ENCODE data around the gene SEMA3B. TPM values are rescaled to one million over a fixed set of nuclear protein-coding genes. Genes with fewer than 3 reads are reported as not detected.
A peak's percentile ranks its signal among the peaks of the same experiment; 100 is the strongest.

The SEMA3B gene
- total and polyA plus RNA-seq, 12 donors: 14.9 to 46.7 (median 21.9) TPM

- no peak overlapping the region for H3K4me3 ChIP-seq
- H3K9me3 ChIP-seq: no peaks in the 10 kb centered on the region
- DNase-seq (no peak), ATAC-seq (peak in 5 of 8 donors; percentile 3 to 25 (median 17))
- 96 to 99% methylated on average over 4 of the region's 4 CpGs for WGBS, 2 donors
- H3K4me1 ChIP-seq: peaks cover 8 to 44% (median 31%) of the 10 kb centered on the region in 9 donors
- no peak for TF ChIP-seq CTCF (IDR thresholded peaks at IDR 0.05)
- intact Hi-C loops (cut with DNase I): no loop called here
- H3K36me3 ChIP-seq: peaks cover 0 to 54% (median 33%) of the 10 kb centered on the region in 9 donors
- H3K27ac ChIP-seq: peak overlapping the region in 2 of 10 donors; percentile 4 to 44
- no peaks in the 10 kb centered on the region for H3K27me3 ChIP-seq
Observed at GRCh38 chr3:50314816-50315215, 45.9 kb downstream of the SEMA3B start.

- Histone ChIP-seq H3K36me3 (peaks cover 0 to 58% (median 33%) of the 10 kb centered on the region in 9 donors), H3K4me1 (peaks cover 13 to 53% (median 43%) of the 10 kb centered on the region in 9 donors), H3K27me3 (no peaks in the 10 kb centered on the region), H3K4me3 (peak overlapping the region in 1 of 10 donors; percentile 5), H3K27ac (peak overlapping the region in 7 of 10 donors; percentile 27 to 99 (median 45)), H3K9me3 (no peaks in the 10 kb centered on the region)
- ATAC-seq (no peak), DNase-seq (no peak)
- 70 to 72% methylated on average over 9 of the region's 9 CpGs for WGBS, 2 donors
- intact Hi-C loops (cut with DNase I): no loop called here
- TF ChIP-seq CTCF (IDR thresholded peaks at IDR 0.05): no peak
Observed at GRCh38 chr3:50316657-50317242, 47.8 kb downstream of the SEMA3B start.

DNA sequence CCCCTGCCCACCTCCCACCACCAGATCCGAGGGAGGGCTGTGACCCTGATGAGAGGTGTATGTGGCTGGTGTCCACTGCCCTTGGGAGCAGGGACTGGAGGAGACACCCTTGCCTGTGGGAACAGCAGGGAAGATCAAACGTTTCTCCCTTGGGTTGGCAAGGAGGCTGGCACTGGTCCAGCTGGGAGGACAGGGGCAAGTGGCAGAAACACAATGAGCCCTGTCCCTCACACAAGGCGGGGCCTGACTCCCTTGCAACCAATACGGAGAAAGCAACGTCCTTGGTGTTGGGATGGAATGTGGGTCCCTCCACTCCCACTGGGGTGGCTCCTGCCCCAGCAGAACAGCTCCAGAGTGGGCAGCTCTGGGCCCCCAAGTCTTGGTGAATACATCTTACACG lies 48.4 kb downstream of the SEMA3B start:
- H3K4me1 ChIP-seq: peaks cover 17 to 59% (median 49%) of the 10 kb centered on the region in 9 donors
- intact Hi-C loops (cut with DNase I): no loop called here
- TF ChIP-seq CTCF (IDR thresholded peaks at IDR 0.05): no peak
- H3K9me3 ChIP-seq: no peaks in the 10 kb centered on the region
- DNase-seq (no peak), ATAC-seq (no peak)
- peaks cover 0 to 58% (median 33%) of the 10 kb centered on the region in 9 donors for H3K36me3 ChIP-seq
- peak overlapping the region in 7 of 10 donors; percentile 28 to 99 (median 52) for H3K27ac ChIP-seq
- WGBS, 2 donors: 56 to 58% methylated on average over 6 of the region's 6 CpGs
- peak overlapping the region in 2 of 10 donors; percentile 5 to 74 for H3K4me3 ChIP-seq
- H3K27me3 ChIP-seq: no peaks in the 10 kb centered on the region

GRCh38 chr3:50318163-50318562 lies 49.2 kb downstream of the SEMA3B start:
- no peak for DNase-seq
- Histone ChIP-seq H3K4me3 (peak overlapping the region in 9 of 10 donors; percentile 57 to 88 (median 81)), H3K27ac (peak overlapping the region in 9 of 10 donors; percentile 21 to 99 (median 91)), H3K27me3 (no peaks in the 10 kb centered on the region), H3K4me1 (peaks cover 17 to 67% (median 52%) of the 10 kb centered on the region in 9 donors), H3K36me3 (peaks cover 0 to 58% (median 33%) of the 10 kb centered on the region in 9 donors), H3K9me3 (no peaks in the 10 kb centered on the region)
- no peak for ATAC-seq
- intact Hi-C loops (cut with DNase I): no loop called here
- no peak for TF ChIP-seq CTCF (IDR thresholded peaks at IDR 0.05)
- WGBS, 2 donors: 86 to 90% methylated on average over 11 of the region's 11 CpGs

Measured in heart right ventricle (tissue), 16 donors.